Panc1 (cell line): ENCODE measurements around the gene SPATA24.

ENCODE experiments used
- POLR2AphosphoS5 ChIP-seq: IDR thresholded peaks from 2 replicates; pipeline ENCODE4 v1.6.1; 2012; ENCODE audit warnings: mild to moderate bottlenecking, low read depth, low read length, moderate library complexity
- SIN3A ChIP-seq: IDR thresholded peaks from 2 replicates; pipeline ENCODE4 v1.6.1; 2012; ENCODE audit warnings: low read depth, mild to moderate bottlenecking, low read length, moderate library complexity, borderline replicate concordance; ENCODE audit not compliant: insufficient read depth
- TCF7L2 ChIP-seq: IDR thresholded peaks from 2 replicates; pipeline ENCODE4 v1.6.1; 2011; ENCODE audit warnings: mild to moderate bottlenecking, low read depth, low read length, inconsistent platforms
- TF ChIP-seq, protein P1 (sequence below): fragments of 450-650 bp; IDR thresholded peaks from 2 replicates; pipeline ENCODE4 v1.5.1; 2017; ENCODE audit warnings: mild to moderate bottlenecking
- TF ChIP-seq, protein P2 (sequence below), 2 experiments: IDR thresholded peaks; 2 replicates each; pipeline ENCODE4 v1.6.1; 2011 to 2012; ENCODE audit warnings: low read depth in 2 of 2, control low read depth in 1 of 2, low read length in 1 of 2, mild to moderate bottlenecking in 1 of 2, moderate library complexity in 1 of 2; ENCODE audit not compliant: insufficient read depth in 1 of 2

DNA sequence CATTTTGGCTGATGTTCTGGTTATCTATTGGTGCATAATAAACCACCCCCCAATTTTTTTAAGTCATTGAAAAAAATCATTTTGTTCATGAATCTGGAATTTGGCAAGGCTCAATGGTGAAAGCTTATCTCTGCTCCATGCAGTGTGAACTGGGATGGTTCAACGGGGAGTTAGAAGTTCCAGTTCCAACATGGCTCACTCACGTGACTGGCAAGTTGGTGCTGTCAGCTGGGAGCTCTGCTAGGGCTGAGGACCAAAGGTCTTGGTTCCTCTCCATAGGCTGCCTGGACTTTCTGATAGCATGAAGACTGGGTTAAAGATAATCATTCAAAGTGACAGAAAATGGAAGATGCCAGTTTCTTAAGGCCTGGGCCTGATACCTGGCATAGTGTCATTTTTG lies 3.1 kb upstream of the SPATA24 start:
- TF ChIP-seq, protein P1, sequence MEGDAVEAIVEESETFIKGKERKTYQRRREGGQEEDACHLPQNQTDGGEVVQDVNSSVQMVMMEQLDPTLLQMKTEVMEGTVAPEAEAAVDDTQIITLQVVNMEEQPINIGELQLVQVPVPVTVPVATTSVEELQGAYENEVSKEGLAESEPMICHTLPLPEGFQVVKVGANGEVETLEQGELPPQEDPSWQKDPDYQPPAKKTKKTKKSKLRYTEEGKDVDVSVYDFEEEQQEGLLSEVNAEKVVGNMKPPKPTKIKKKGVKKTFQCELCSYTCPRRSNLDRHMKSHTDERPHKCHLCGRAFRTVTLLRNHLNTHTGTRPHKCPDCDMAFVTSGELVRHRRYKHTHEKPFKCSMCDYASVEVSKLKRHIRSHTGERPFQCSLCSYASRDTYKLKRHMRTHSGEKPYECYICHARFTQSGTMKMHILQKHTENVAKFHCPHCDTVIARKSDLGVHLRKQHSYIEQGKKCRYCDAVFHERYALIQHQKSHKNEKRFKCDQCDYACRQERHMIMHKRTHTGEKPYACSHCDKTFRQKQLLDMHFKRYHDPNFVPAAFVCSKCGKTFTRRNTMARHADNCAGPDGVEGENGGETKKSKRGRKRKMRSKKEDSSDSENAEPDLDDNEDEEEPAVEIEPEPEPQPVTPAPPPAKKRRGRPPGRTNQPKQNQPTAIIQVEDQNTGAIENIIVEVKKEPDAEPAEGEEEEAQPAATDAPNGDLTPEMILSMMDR, result no peak
- TF ChIP-seq TCF7L2 (no peak), SIN3A (no peak), POLR2AphosphoS5 (no peak)
- TF ChIP-seq, protein P2, sequence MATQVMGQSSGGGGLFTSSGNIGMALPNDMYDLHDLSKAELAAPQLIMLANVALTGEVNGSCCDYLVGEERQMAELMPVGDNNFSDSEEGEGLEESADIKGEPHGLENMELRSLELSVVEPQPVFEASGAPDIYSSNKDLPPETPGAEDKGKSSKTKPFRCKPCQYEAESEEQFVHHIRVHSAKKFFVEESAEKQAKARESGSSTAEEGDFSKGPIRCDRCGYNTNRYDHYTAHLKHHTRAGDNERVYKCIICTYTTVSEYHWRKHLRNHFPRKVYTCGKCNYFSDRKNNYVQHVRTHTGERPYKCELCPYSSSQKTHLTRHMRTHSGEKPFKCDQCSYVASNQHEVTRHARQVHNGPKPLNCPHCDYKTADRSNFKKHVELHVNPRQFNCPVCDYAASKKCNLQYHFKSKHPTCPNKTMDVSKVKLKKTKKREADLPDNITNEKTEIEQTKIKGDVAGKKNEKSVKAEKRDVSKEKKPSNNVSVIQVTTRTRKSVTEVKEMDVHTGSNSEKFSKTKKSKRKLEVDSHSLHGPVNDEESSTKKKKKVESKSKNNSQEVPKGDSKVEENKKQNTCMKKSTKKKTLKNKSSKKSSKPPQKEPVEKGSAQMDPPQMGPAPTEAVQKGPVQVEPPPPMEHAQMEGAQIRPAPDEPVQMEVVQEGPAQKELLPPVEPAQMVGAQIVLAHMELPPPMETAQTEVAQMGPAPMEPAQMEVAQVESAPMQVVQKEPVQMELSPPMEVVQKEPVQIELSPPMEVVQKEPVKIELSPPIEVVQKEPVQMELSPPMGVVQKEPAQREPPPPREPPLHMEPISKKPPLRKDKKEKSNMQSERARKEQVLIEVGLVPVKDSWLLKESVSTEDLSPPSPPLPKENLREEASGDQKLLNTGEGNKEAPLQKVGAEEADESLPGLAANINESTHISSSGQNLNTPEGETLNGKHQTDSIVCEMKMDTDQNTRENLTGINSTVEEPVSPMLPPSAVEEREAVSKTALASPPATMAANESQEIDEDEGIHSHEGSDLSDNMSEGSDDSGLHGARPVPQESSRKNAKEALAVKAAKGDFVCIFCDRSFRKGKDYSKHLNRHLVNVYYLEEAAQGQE (IDR thresholded peaks at IDR 0.05; ENCODE audit: insufficient read depth in 1 of 2, low read depth in 2 of 2, low read length in 1 of 2), result no peak
